Measurements from ENCODE around the gene EIF2A.

The EIF2A gene

GRCh38 chr3:150545419-150546225 is 965 bp upstream of the EIF2A start:
- in situ Hi-C loops (cut with HindIII; ENCODE audit: low pct_unique_long_range_greater_than_20kb, low sequenced_read_pairs) = no loop called here

GRCh38 chr3:150547045-150547741 is 606 bp downstream of the EIF2A start:
- in situ Hi-C loops (cut with HindIII; ENCODE audit: low pct_unique_long_range_greater_than_20kb, low sequenced_read_pairs) = no loop called here
- TF ChIP-seq JUND (IDR thresholded peaks at IDR 0.05; ENCODE audit: low read depth) = no peak
- DNase-seq (ENCODE audit: low read depth in 1 of 2, low spot score in 1 of 2) = no peak

More at GRCh38 chr3:150545419-150546225, 965 bp upstream of the EIF2A start:
- peak; percentile 22 to 71 for DNase-seq (ENCODE audit: low read depth in 1 of 2, low spot score in 1 of 2)
- no peak for TF ChIP-seq JUND (IDR thresholded peaks at IDR 0.05; ENCODE audit: low read depth)

GRCh38 chr3:150555859-150556436 is 9.4 kb downstream of the EIF2A start:
- TF ChIP-seq JUND (IDR thresholded peaks at IDR 0.05; ENCODE audit: low read depth) = no peak
- in situ Hi-C loops (cut with HindIII; ENCODE audit: low pct_unique_long_range_greater_than_20kb, low sequenced_read_pairs) = no loop called here
- DNase-seq (ENCODE audit: low read depth in 1 of 2, low spot score in 1 of 2) = no peak

GRCh38 chr3:150556792-150557191 is 10.2 kb downstream of the EIF2A start:
- in situ Hi-C loops (cut with HindIII; ENCODE audit: low pct_unique_long_range_greater_than_20kb, low sequenced_read_pairs) = no loop called here
- TF ChIP-seq JUND (IDR thresholded peaks at IDR 0.05; ENCODE audit: low read depth) = no peak
- DNase-seq (ENCODE audit: low read depth in 1 of 2, low spot score in 1 of 2) = no peak

GRCh38 chr3:150557725-150558124 is 11.1 kb downstream of the EIF2A start:
- in situ Hi-C loops (cut with HindIII; ENCODE audit: low pct_unique_long_range_greater_than_20kb, low sequenced_read_pairs) = no loop called here
- TF ChIP-seq JUND (IDR thresholded peaks at IDR 0.05; ENCODE audit: low read depth) = no peak
- no peak for DNase-seq (ENCODE audit: low read depth in 1 of 2, low spot score in 1 of 2)

- in situ Hi-C loops (cut with HindIII; ENCODE audit: low pct_unique_long_range_greater_than_20kb, low sequenced_read_pairs) = no loop called here
- no peak for DNase-seq (ENCODE audit: low read depth in 1 of 2, low spot score in 1 of 2)
- TF ChIP-seq JUND (IDR thresholded peaks at IDR 0.05; ENCODE audit: low read depth) = no peak
These were observed 17.7 kb downstream of the EIF2A start for GRCh38 chr3:150564243-150564642.

- no peak for TF ChIP-seq JUND (IDR thresholded peaks at IDR 0.05; ENCODE audit: low read depth)
- no peak for DNase-seq (ENCODE audit: low read depth in 1 of 2, low spot score in 1 of 2)
- in situ Hi-C loops (cut with HindIII; ENCODE audit: low pct_unique_long_range_greater_than_20kb, low sequenced_read_pairs) = no loop called here
These were observed 20.7 kb downstream of the EIF2A start for GRCh38 chr3:150567328-150567727.

- TF ChIP-seq JUND (IDR thresholded peaks at IDR 0.05; ENCODE audit: low read depth) = no peak
- no peak for DNase-seq (ENCODE audit: low read depth in 1 of 2, low spot score in 1 of 2)
- in situ Hi-C loops (cut with HindIII; ENCODE audit: low pct_unique_long_range_greater_than_20kb, low sequenced_read_pairs) = no loop called here
These were observed 31.3 kb downstream of the EIF2A start for GRCh38 chr3:150577855-150578254.

GRCh38 chr3:150581174-150581573 is 34.6 kb downstream of the EIF2A start:
- no peak for DNase-seq (ENCODE audit: low read depth in 1 of 2, low spot score in 1 of 2)
- in situ Hi-C loops (cut with HindIII; ENCODE audit: low pct_unique_long_range_greater_than_20kb, low sequenced_read_pairs) = no loop called here
- no peak for TF ChIP-seq JUND (IDR thresholded peaks at IDR 0.05; ENCODE audit: low read depth)

GRCh38 chr3:150582620-150583019 is 36.0 kb downstream of the EIF2A start:
- TF ChIP-seq JUND (IDR thresholded peaks at IDR 0.05; ENCODE audit: low read depth) = no peak
- no peak for DNase-seq (ENCODE audit: low read depth in 1 of 2, low spot score in 1 of 2)
- in situ Hi-C loops (cut with HindIII; ENCODE audit: low pct_unique_long_range_greater_than_20kb, low sequenced_read_pairs) = no loop called here

- no peak for TF ChIP-seq JUND (IDR thresholded peaks at IDR 0.05; ENCODE audit: low read depth)
- no peak for DNase-seq (ENCODE audit: low read depth in 1 of 2, low spot score in 1 of 2)
- in situ Hi-C loops (cut with HindIII; ENCODE audit: low pct_unique_long_range_greater_than_20kb, low sequenced_read_pairs) = no loop called here
These were observed 36.4 kb downstream of the EIF2A start for GRCh38 chr3:150583028-150583427.

GRCh38 chr3:150588027-150588830 is 41.6 kb downstream of the EIF2A start:
- DNase-seq (ENCODE audit: low read depth in 1 of 2, low spot score in 1 of 2) = no peak
- no peak for TF ChIP-seq JUND (IDR thresholded peaks at IDR 0.05; ENCODE audit: low read depth)
- in situ Hi-C loops (cut with HindIII; ENCODE audit: low pct_unique_long_range_greater_than_20kb, low sequenced_read_pairs) = no loop called here
